Adipocyte (in vitro differentiated cells): ENCODE measurements around the gene HSPG2.
"Not testable (repeated sequence)": the region's sequence is repeated elsewhere in the genome, so short reads cannot be mapped to it uniquely, and the experiment has no call there.

ENCODE experiments used
- DNase-seq: peaks from one replicate; pipeline ENCODE4 v3.0.0-alpha.2; 2015; ENCODE audit warnings: low read depth
- H3K27me3 ChIP-seq: replicated peaks from 2 replicates; pipeline ENCODE4 v1.7.0; 2013; ENCODE audit warnings: mild to moderate bottlenecking, low read length, moderate library complexity; ENCODE audit not compliant: control insufficient read depth, insufficient read depth
- H3K36me3 ChIP-seq: 2 replicates; pipeline ENCODE4 v1.7.0; 2013; ENCODE audit warnings: low read length, mild to moderate bottlenecking, moderate library complexity; ENCODE audit not compliant: control insufficient read depth, insufficient read depth, severe bottlenecking
- H3K4me1 ChIP-seq: 2 replicates; pipeline ENCODE4 v1.7.0; 2013; ENCODE audit warnings: mild to moderate bottlenecking, low read length, moderate library complexity; ENCODE audit not compliant: control insufficient read depth, insufficient read depth
- H3K4me3 ChIP-seq: 2 replicates; pipeline ENCODE4 v1.7.0; 2013; ENCODE audit warnings: mild to moderate bottlenecking, low read length, moderate library complexity
- H3K9ac ChIP-seq: 2 replicates; pipeline ENCODE4 v1.7.0; 2013; ENCODE audit warnings: mild to moderate bottlenecking, low read length, moderate library complexity
- H3K9me3 ChIP-seq: 2 replicates; pipeline ENCODE4 v1.7.0; 2013; ENCODE audit warnings: mild to moderate bottlenecking, low read length, moderate library complexity; ENCODE audit not compliant: control insufficient read depth

The HSPG2 gene

GRCh38 chr1:21830792-21831453 is 106.2 kb downstream of the HSPG2 start:
- peaks cover 98% of the 10 kb centered on the region for H3K36me3 ChIP-seq
- H3K4me3 ChIP-seq, result no peak overlapping the region
- DNase-seq, result no peak
- no peaks in the 10 kb centered on the region for H3K9me3 ChIP-seq
- no peaks in the 10 kb centered on the region for H3K27me3 ChIP-seq
- H3K9ac ChIP-seq, result no peak overlapping the region
- H3K4me1 ChIP-seq, result no peaks in the 10 kb centered on the region

DNA sequence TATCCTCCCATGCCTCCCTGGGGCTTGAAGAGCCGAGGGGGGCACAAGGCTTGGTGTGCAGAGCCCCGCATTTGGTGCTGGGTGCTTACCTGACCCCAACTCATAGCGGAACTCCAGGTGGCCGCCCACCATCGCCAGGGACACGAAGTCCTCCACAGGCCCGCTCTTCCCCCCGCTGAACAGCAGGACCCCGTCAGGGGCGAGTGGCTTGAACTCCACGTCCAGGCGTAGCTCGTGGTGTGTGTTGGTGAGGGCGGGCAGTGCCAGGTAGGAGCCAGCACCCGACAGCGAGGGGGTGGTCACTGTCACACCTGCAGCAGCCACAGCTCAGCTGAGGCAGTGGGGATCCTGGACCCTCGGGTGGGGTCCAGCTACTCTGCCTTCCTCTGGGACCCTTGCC is 107.8 kb downstream of the HSPG2 start:
- H3K9me3 ChIP-seq, result no peaks in the 10 kb centered on the region
- no peak overlapping the region for H3K9ac ChIP-seq
- H3K4me1 ChIP-seq, result no peaks in the 10 kb centered on the region
- no peaks in the 10 kb centered on the region for H3K27me3 ChIP-seq
- no peak for DNase-seq
- no peak overlapping the region for H3K4me3 ChIP-seq
- peaks cover 96% of the 10 kb centered on the region for H3K36me3 ChIP-seq

DNA sequence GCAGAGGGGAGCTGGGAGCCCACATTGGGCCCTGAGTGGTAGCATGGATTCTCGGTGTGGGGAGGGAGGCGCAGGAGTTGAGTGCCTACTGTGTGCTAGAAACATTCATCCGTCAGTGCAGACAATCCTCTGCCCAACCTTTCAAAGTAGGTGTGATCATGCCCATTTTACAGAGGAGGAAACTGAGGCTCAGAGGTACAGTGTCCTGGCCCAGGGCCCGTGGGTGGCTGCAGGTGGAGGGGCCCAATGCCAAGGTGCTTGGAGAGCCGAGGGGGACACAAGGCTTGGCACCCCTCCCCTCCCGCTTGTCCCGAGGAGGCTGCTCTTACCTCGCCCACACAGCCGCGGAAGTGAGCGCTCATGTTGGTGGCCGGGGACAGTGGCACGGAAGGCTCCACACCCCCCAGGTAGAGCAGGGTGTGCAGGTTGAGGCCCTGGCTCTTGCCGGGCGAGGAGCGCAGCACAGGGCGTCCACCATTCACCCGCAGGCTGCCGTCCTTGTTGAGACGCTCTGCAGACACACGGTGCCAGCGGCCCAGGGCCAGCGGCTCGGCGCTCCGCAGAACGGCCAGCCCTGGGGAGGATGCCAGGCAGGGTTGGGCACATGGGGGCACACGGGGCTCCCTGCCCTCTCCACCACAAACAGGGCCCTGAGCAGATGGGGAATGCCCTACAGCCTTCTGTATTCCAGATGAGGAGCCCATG is 108.5 kb downstream of the HSPG2 start:
- Histone ChIP-seq H3K27me3 (no peaks in the 10 kb centered on the region), H3K4me1 (no peaks in the 10 kb centered on the region), H3K36me3 (peaks cover 96% of the 10 kb centered on the region), H3K4me3 (no peak overlapping the region), H3K9me3 (no peaks in the 10 kb centered on the region), H3K9ac (no peak overlapping the region)
- DNase-seq, result no peak

- Histone ChIP-seq H3K4me1 (no peaks in the 10 kb centered on the region), H3K9me3 (no peaks in the 10 kb centered on the region), H3K27me3 (no peaks in the 10 kb centered on the region), H3K9ac (no peak overlapping the region), H3K36me3 (peaks cover 96% of the 10 kb centered on the region), H3K4me3 (no peak overlapping the region)
- no peak for DNase-seq
Observed at GRCh38 chr1:21828075-21828474, 109.0 kb downstream of the HSPG2 start.

GRCh38 chr1:21827141-21827679 is 109.9 kb downstream of the HSPG2 start:
- Histone ChIP-seq H3K9ac (peak overlapping the region; percentile 15), H3K4me3 (no peak overlapping the region), H3K27me3 (no peaks in the 10 kb centered on the region), H3K4me1 (no peaks in the 10 kb centered on the region), H3K36me3 (peaks cover 95% of the 10 kb centered on the region), H3K9me3 (no peaks in the 10 kb centered on the region)
- no peak for DNase-seq

GRCh38 chr1:21826694-21827093 is 110.4 kb downstream of the HSPG2 start:
- H3K4me3 ChIP-seq, H3K27me3 ChIP-seq, H3K4me1 ChIP-seq, DNase-seq, H3K9ac ChIP-seq, H3K9me3 ChIP-seq: not testable (repeated sequence)
- peaks cover 95% of the 10 kb centered on the region for H3K36me3 ChIP-seq

GRCh38 chr1:21825393-21825792 is 111.7 kb downstream of the HSPG2 start:
- Histone ChIP-seq H3K4me1 (no peaks in the 10 kb centered on the region), H3K9ac (no peak overlapping the region), H3K4me3 (no peak overlapping the region), H3K36me3 (peaks cover 98% of the 10 kb centered on the region), H3K27me3 (no peaks in the 10 kb centered on the region), H3K9me3 (no peaks in the 10 kb centered on the region)
- no peak for DNase-seq

DNA sequence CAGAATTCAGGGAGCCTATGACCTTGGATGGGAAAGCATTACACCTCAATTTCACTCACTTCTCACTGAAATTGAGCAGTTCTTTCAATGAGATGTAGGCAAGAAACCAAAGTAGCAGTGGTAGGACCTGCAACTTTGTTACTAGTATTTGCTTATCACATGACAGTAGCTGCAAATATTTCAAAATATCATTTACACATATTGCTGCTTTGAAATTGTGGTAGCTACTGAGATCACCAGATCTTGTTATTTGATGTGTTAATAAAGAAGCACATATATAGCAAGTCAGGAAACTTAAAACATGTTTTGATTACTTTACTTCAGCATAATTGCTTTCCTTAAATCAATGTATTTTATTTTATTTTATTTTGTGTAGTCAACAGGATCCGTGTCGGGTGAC is 112.2 kb downstream of the HSPG2 start:
- H3K36me3 ChIP-seq, result peaks cover 95% of the 10 kb centered on the region
- no peak overlapping the region for H3K4me3 ChIP-seq

GRCh38 chr1:21823980-21824702 is 113.0 kb downstream of the HSPG2 start:
- H3K36me3 ChIP-seq, result peaks cover 92% of the 10 kb centered on the region
- no peak overlapping the region for H3K9ac ChIP-seq
- no peak overlapping the region for H3K4me3 ChIP-seq
- no peaks in the 10 kb centered on the region for H3K27me3 ChIP-seq
- H3K9me3 ChIP-seq, result no peaks in the 10 kb centered on the region
- H3K4me1 ChIP-seq, result no peaks in the 10 kb centered on the region
- DNase-seq, result no peak

More for the DNA sequence above, 112.2 kb downstream of the HSPG2 start:
- Histone ChIP-seq H3K27me3 (no peaks in the 10 kb centered on the region), H3K4me1 (no peaks in the 10 kb centered on the region), H3K9me3 (no peaks in the 10 kb centered on the region), H3K9ac (no peak overlapping the region)
- DNase-seq, result no peak

DNA sequence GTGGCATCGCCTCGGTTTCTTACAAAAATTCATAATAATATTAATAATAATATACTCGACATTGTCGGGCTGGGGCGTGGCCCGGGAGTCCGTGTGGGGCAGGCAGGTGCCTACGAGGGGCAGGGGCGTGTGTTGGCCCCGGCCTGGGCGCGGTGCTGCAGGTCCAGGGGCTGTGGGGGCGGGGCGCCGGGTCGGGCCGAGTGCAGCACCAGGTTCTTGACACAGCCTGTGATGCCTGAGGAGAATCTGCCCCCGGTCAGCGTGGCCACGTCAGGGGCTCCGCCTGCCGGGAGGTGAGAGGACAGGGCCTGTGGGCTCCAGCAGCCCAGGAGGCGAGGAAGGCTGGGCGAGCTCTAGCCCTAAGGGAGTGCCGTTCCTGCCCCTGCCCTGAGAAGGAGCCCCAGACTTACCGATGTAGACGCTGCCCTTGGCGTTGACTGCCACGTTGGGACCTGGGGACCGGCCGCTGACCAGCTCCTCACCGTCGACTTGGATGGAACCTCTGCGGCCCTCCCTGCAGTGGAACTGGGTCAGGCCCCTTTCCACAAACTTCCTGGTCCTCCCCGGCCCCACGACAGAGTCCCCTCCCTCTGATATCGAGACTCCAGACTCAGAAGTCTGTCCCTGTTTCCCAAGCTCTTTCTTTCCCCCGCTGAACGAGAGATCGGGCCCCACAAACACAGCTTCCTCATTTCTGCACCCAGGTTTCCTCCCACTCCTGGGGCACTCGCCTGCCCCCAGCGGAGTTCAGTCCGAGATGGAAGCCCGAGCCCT is 113.7 kb downstream of the HSPG2 start:
- Histone ChIP-seq H3K9ac (no peak overlapping the region), H3K9me3 (no peaks in the 10 kb centered on the region), H3K4me1 (no peaks in the 10 kb centered on the region), H3K4me3 (no peak overlapping the region), H3K27me3 (no peaks in the 10 kb centered on the region), H3K36me3 (peaks cover 85% of the 10 kb centered on the region)
- DNase-seq, result no peak

DNA sequence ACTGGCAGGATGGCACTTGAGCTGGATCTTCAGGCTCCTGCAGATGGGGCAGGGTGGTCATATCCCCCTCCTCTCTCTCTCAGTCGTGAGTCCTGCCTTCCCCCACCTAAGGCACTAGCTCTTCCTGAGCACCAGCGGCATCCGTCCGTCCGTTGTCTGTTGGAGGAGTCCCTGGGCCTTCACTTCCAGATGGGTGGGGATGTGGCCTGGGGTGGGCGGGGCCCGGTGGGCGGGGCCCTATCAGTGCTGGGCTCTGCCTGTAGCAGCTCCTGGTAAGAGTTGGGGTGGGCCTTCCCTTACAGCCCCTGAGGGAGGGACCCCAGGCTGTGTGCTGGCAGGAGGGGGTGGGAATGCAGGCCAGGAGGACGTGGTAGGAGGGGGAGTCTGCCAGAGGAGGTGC is 114.8 kb downstream of the HSPG2 start:
- Histone ChIP-seq H3K9me3 (no peaks in the 10 kb centered on the region), H3K4me3 (no peak overlapping the region), H3K36me3 (peaks cover 78% of the 10 kb centered on the region), H3K9ac (no peak overlapping the region), H3K4me1 (peaks cover 2% of the 10 kb centered on the region), H3K27me3 (no peaks in the 10 kb centered on the region)
- no peak for DNase-seq
